GM21619 (cell line): Measurements from ENCODE around the gene RAB41.
"Not testable (repeated sequence)": the region's sequence is repeated elsewhere in the genome, so short reads cannot be mapped to it uniquely, and the experiment has no call there.

ENCODE experiments used
- ATAC-seq: cut with Tn5 transposase; IDR thresholded peaks from one replicate; pipeline ENCODE4 v1.9.1; 2021; ENCODE audit not compliant: unreplicated experiment

Gene RAB41

DNA sequence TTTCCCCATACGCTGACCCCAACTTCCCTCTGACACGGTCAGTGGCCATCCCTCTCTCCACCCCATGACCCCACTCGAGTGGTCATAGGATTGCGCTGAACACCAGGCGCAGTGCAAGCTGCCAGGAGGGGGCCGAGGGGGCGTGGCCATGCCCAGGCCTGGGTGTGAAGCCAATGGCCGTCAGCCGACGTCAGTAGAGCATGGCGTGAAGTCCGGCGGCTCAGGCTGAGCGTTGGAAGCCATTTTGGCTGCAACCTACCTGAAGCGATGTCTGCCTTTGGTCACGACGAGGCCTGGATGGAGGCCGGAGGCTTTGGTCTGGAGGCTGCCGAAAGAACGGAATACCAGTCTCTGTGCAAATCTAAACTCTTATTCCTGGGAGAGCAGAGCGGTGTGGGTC lies at the start of gene RAB41:
Gene RAB41 (plus strand): TSS at position 222 of the 400 bp plus-strand sequence. CDS start 46 bp downstream, at position 268.
- no peak for ATAC-seq

DNA sequence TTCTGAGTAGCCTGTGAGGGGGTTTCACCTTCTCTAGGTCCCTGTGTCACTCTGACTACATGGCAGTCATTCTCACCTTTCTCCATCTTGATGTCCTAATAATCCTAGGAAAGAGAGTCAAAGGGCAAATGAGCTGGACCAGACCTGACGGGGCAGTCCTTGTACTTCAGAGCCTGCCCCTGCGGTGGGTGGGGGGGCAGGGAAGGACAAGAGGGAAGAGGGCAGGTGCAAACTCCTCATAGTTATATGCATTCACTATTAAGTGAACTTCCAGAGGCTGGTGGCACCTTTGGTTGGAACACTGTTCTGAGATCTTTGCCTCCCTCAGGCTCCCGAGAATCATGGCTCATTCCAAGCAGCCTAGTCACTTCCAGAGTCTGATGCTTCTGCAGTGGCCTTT lies 47.6 kb upstream of the RAB41 start, which contains the start of gene AWAT1:
Gene AWAT1 (plus strand): TSS at position 301 of the 400 bp plus-strand sequence. CDS start 41 bp downstream, at position 342.
- ATAC-seq: no peak

DNA sequence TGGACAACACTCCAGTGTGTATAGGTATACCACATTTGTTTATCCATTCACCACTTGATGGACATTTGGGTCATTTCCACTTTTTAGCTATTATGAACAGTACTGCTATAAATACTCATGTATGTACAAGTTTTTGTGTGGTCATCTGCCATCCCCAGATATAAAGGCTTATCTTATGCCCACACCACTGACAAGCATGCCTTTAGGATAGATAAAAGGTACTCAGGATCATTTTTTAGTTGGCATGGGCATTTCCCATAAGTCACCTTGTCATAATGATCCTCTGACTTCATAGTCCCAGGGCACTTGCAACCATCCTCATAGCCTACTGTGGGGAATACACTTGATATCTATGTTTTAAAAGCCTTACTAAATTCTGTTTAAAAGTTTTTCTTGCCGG lies 41.2 kb upstream of the RAB41 start:
- no peak for ATAC-seq

DNA sequence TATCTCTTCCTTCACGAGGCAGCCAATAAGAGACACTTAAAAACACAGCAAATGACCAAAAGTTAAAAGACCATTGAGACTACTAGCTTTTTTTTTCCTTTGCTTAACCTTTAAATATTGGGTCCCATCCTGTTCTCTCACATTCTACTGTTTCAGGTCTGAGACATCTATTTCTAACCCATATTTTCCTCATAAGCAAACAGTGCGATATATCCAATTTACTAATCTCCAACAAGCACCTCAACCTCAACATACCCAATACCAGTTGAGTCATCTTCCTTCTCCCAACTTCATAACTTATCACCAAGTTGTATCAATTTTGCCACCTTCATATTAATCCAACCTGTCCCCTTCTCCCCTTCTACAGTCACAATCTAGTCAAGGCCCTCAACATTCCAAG lies 40.5 kb upstream of the RAB41 start:
- no peak for ATAC-seq

DNA sequence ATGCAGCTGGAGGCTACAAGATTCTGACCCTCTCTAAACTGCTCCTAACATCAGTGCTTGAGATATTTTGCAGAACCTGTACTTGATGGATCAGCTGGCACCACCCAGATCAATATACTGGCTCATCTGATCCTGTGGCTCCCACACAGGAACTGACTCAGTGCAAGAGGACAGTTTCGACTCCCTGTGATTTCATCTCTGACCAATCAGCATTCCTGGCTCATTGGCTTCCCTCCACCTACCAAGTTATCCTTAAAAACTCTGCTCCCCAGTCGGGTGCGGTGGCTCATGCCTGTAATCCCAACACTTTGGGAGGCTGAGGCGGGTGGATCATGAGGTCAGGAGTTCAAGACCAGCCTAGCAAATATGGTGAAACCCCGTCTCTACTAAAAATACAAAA lies 38.4 kb upstream of the RAB41 start:
- not testable (repeated sequence) for ATAC-seq

DNA sequence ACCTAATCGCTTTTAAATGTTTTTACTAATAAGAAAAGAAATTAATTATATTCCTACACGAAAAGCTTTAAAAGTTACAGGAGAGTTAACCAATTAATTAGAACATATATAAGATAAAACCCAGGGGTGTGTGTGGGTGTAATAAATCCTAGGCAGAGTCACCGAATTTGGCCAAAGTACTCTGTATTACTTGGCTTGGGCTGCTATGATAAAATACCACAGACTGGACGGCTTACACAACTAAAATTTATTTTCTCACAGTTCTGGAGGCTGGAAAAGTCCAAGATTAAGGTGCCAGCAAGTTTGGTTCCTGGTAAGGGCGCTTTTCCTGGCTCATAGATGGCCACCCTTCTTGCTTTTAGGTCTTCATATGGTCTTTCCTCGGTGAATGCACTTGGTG lies 37.1 kb upstream of the RAB41 start:
- no peak for ATAC-seq

DNA sequence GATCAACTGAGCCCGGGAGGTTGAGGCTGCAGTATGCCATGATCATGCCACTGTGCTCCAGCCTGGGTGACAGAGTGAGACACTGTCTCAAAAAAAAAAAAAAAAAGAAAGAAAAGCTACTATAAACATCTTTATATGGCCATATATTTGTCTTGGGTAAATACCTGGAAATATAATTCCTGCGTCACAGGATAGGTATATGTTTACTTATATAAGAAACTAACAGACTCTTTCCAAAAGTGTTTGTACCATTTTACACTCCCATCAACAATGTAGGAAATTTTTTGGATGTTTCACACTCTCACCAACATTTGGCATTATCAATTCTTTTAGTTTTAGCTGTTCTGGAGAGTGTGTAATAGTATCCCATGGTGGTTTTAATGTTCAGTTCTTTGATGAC lies 34.7 kb upstream of the RAB41 start:
- no peak for ATAC-seq

DNA sequence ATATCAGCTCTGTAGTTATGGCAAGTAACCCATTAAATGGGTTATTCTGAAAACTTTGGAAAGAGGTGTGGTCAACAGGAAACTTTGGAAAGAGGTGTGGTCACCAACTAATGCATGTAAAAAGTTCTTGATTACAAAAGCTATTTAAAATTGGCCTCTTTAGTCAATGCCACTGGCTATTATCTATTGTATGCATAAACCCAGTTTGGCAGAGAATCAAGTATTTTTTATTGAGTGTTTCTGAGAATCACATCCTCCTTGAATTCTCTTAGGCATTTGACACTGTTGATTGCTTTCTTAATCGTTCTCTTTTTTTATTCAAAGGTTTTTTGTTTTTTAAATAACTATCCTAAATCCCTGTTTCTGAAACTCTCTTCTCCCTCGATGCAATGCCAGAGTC lies 29.5 kb upstream of the RAB41 start:
- ATAC-seq: no peak

DNA sequence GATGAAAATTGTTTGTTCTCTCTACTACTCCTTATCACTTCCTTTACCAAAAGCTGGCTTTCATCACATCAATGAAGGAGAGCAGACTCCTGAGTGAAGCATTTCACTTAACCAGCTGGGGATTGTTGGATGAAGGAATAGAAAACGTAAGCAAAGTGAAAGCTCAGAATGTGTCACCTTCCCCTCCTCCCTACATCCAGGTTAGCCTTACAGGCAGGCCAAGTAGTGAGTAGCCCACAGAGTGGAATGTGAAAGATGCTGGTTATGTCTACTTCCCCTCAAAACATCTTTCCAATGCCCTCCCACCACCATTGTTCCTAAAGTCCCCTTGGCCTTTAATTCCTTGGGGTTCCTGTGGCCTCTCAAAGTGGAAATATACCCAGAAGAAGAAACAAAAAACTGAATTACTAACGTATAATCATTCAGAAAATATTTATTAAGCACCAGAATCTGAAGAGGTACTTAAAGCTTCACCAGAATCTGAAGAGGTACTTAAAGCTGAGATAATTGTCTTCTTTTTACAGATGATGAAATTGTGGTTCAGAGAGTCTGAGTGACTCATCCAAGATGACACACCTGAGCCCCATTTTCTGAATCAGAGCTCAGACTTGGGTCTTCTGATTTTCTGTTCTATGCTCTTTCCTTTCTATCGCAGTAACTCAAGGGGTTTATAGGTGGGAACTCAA lies 28.5 kb upstream of the RAB41 start:
- no peak for ATAC-seq

DNA sequence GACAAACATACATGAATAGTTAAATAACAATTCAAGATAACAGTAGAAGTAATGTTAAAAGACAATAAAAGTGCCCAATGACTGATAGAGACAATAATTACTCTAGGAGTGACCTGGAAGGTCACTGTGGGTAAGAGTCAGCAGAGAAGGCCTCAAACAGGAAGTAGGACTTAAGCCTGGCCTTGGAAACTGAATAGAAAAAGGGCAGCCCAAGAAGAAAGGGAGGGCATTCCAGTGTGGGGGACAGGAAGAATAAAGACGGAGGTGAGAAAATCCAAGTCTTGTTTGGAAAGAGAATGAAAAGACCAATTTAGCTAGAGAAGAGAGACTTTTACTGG lies 27.9 kb upstream of the RAB41 start:
- no peak for ATAC-seq

DNA sequence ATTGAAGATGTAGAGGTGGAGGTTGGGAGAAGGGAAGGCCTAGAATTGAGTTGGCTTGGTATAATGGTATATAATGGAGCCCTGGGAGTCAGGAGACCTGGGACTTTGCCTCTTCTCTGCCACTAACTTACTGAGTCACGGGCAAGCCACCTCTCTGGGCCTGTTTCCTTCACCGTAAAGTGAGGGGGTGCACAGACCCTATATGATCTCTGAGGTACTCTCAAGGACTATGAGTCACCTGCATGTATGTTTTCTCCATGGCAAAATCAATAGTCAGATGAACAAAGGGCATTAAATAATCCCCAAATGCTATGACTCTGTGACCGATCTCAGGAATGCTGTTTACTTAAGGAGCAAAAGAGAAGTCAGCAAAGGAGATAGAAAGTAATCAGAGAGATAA lies 27.1 kb upstream of the RAB41 start:
- no peak for ATAC-seq

DNA sequence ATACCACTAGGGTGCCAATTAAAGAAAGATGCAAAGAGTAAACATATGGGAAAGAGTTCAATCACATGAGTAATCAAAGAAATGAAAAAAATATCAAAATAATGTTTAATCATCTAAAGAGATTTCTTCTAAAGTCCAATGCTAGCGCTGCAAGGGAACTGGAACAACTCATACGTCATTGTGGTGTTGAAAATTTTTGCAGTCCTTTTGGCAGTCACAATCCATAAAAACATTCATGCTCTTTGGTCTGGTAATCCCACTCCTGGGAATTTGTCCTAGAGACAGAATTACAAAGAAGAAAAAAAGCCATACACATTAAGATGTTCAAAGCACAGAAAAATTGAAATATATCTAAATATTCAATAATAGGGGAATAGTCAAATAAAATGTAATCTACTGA lies 26.5 kb upstream of the RAB41 start:
- ATAC-seq: no peak

DNA sequence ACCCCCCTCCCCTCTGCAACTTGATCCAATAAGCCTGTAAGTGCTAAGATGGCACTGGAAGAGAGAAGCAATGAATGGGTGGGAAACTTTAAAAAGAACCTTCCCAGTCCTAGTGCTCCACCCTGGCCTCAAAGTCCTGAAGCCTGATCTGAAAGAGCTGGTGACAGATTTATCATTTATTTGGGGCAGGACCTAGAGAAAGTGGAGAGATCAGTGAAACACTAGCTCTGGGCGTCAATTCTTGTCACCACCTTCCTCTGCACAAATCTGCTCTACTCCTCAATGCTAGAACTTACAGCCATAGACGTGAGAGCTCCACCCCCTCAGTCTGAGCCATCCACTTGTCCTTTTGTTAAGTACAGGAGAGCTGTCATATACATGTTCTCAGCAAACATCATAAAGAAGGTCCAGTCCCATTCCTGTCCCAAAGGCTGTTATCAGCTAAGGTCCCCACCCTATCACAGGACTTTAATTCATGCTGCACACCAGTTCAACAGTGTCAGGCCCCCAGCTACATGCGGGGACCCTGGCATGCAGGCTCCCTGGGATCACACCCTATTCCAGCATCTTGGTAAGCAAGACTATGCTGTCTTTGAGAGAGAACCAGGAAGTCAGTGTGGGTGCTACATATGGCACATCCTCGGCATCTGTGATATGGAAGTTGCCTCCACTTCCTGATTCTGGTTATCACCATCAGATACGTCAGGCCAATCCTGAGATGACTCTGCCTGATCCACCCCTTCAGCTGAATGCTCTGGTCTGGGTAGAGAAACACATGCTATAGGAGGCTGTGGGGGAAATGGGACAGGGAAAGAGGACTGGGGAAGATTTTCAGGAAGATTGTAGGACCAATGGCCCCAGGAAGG lies 24.3 kb upstream of the RAB41 start:
- ATAC-seq: no peak

DNA sequence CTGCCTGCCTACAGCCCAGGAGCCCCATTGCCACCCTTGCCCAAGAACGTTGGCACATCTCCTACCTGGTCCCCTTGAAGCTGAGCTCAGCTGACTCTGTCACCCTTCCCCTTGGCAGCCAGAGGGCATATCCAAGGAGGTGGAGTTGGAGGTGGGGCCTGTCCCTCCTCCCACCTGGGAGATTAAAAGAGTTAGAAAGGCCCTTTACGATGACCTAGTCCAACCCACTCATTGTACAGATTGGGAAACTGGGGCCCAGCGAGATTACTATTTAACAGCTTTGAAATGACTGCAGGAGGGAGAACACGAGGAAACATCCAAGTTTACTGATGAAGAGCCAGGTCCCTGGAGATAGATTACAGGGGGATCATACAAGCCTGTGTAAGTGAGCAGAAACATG lies 21.9 kb upstream of the RAB41 start, which contains the start of gene P2RY4:
Gene P2RY4 (minus strand): TSS at position 101 of the 400 bp plus-strand sequence. CDS start 580 bp downstream, outside the sequence.
- ATAC-seq: no peak

DNA sequence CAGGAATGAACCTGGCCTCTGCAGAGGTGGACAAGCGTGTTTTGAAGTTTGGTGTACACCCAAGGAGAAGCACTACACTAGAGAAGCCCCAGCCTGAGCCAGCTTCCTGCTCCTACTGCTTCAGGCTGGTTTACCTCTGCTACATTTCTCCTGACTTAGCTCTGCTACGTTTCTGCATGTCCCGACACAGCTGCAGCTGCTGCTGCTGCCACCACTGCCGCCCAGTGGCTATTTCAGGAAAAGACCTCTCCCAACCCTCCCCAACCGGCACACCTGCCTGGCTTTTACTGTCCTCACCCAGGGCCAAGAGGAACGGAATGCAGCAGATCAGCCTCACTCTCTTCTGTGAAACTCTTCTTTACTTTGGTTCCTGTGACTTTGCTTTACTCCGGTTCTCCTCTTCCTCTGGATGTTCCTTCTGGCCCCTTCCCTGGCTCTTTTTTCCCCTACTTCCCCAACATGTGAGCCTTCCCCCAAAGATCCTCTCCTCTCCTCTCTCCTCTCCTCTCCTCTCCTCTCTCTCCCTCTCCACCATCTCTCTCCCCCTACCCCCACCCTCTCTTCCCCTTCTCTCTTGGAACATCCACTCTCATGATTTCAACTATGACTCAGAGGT lies 18.9 kb upstream of the RAB41 start:
- no peak for ATAC-seq

DNA sequence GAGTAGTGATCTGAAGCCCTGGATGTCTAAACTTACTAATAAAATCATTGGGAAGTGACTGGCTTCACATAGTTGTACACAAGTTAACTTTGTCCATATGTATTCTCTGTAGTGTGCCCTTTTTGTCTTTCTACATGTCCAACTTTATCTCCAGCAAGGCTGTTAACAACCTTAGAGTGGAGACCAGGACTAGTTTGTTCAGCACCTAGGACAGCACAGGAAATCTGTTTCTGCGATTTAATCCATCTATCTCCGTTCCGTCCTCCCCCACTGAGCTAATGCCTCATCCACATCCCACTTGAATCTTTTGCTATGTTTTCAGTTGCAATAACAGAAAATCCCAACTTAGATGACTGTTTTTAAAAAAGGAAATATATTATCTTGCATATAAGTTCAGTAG lies 17.2 kb upstream of the RAB41 start:
- ATAC-seq: no peak

DNA sequence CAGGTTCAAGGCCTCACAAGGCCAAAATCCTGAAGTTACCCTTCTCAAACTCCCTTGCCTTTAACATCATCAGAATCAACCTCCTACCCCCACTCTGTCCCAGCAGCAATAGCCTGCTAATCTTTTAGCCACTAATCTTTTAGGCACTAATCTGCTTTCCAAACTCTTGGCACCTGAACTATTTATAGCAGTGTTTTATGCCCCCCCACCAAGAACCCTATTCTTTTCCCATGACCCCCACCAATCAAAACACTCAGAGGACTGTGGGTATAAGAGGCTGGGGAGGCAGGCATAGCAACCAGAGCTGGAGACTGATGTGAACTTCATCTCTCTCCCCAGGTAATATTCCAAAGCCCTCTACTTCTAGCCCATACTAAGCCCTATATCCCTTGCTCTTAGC lies 13.9 kb upstream of the RAB41 start, which contains the start of gene ARR3:
Gene ARR3 (plus strand): TSS at position 301 of the 400 bp plus-strand sequence. CDS start 1,052 bp downstream, outside the sequence.
- ATAC-seq: no peak

DNA sequence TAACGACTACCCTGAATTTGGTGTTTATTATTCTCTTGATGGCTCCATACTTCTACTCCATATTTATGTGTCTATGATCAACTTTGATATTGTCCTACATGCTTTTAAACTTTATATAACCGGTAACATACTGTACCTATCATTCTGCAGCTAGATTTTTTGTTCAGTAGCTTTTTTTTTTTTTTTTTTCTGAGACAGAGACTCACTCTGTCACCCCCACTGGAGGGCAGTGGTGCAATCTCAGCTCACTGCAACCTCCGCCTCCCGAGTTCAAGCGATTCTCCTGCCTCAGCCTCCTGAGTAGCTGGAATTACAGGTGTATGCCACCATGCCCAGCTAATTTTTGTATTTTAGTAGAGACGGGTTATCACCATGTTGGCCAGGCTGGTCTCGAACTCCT lies 7.9 kb upstream of the RAB41 start:
- ATAC-seq: not testable (repeated sequence)

DNA sequence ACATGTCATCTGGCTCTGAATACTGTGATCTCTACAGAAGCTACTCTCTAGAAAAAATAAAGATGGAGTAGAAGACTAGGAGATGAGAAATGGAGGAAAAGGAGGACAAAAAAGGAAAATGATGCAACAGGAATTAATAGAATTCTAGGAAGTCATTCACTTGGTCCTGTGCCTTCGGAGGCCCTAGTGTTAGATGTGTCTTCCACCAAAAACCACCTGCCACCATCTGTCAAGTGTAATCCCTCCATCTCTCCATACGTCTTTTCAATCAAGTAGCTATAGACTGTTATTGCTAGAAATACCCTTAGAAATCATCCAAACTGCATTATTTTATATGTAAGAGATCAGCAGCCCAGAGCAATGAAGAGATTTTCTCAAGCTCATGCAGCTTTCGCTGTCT lies 2.9 kb upstream of the RAB41 start:
- no peak for ATAC-seq

DNA sequence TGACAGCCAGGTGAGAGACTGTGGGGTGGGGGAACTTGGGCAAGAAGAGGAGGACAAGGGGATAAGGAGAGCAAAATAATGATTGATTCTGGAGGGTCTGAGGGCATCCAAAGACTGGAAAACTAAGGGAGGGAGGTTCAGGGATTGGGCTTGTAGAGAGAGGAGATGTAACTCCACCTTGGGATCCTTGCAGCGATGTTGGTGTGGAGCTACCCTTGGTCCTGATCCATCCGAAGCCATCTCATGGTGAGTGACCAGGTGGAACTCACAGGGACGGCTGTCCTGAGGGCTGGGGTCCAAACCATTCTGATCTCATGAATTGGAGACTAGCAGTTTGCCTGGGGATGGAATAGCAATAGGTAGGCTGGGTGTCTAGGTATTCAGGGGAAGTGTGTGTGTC lies 1.4 kb upstream of the RAB41 start:
- no peak for ATAC-seq

DNA sequence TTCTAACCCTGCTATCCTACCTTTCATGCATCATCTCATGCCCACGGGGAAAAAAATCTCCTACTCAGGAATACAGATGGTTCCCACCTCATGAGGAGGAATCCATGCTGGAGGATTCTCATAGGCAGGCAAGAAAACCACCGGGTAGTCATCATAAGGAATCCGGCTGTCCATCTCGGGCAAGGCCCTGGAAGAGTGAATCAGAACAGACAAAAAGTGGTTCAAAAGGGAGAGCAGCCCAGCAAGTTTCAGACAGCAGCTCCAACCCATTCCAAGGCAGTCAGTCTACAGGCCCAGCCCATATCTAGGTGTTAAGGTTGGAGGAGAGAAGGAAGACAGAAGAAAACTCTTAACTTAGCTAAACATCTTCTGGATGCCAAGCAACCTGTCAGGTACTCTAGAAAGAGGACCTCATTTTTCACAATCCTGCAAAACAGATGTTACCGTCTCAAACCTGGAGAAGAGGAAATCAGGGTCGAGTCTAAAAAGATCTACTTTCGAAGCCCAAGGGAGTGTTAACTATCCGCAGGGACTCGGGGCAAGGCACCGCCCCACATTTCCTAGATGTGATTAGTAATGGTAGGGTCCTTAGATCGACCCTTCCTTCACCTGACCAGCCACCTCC lies 7.3 kb downstream of the RAB41 start:
- ATAC-seq: no peak
